ENCODE results near the gene GRID2.

DNA sequence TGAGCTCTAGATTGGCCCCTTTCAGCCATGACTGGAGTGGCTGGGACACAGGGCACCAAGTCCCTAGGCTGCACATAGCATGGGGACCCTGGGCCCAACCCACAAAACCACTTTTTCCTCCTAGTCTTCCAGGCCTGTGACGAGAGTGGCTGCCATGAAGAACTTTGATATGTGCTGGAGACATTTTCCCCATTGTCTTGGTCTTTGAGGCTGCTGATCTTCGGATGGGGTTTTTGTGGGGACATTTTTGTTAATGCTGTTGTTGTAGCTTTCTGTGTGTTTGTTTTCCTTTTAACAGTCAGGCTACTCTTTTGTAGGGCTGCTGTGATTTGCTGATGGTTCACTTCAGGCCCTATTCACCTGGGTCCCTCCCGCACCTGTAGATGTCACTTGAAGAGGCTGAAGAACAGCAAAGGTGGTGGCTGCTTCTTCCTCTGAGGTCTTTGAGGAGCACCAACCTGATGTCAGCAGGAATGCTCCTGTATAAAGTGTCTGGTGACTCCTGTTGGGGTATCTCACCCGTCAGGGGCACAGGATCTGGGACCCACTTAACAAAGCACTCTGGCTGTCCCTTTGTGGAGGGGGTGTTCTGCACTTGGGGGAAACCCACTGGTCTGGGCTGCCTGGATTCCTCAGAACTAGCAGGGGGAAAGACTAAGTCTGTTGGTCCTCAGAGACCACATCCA is 49.6 kb upstream of the GRID2 start:
- TF ChIP-seq, protein P1, sequence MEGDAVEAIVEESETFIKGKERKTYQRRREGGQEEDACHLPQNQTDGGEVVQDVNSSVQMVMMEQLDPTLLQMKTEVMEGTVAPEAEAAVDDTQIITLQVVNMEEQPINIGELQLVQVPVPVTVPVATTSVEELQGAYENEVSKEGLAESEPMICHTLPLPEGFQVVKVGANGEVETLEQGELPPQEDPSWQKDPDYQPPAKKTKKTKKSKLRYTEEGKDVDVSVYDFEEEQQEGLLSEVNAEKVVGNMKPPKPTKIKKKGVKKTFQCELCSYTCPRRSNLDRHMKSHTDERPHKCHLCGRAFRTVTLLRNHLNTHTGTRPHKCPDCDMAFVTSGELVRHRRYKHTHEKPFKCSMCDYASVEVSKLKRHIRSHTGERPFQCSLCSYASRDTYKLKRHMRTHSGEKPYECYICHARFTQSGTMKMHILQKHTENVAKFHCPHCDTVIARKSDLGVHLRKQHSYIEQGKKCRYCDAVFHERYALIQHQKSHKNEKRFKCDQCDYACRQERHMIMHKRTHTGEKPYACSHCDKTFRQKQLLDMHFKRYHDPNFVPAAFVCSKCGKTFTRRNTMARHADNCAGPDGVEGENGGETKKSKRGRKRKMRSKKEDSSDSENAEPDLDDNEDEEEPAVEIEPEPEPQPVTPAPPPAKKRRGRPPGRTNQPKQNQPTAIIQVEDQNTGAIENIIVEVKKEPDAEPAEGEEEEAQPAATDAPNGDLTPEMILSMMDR (IDR thresholded peaks at IDR 0.05): no peak
- TF ChIP-seq POLR2AphosphoS5 (IDR thresholded peaks at IDR 0.05): no peak

Data from breast epithelium (tissue), 3 donors.